NK-92 (cell line): ENCODE measurements around the gene DPP6.
"Not testable (repeated sequence)": the region's sequence is repeated elsewhere in the genome, so short reads cannot be mapped to it uniquely, and the experiment has no call there.

ENCODE experiments used
- DNase-seq: peaks from one replicate; lab custom pipeline; 2025; ENCODE audit not compliant: unreplicated experiment; lab: John Stamatoyannopoulos, UW

Gene DPP6

GRCh38 chr7:154146707-154147038 lies 94.5 kb downstream of the DPP6 start:
- not testable (repeated sequence) for DNase-seq

DNA sequence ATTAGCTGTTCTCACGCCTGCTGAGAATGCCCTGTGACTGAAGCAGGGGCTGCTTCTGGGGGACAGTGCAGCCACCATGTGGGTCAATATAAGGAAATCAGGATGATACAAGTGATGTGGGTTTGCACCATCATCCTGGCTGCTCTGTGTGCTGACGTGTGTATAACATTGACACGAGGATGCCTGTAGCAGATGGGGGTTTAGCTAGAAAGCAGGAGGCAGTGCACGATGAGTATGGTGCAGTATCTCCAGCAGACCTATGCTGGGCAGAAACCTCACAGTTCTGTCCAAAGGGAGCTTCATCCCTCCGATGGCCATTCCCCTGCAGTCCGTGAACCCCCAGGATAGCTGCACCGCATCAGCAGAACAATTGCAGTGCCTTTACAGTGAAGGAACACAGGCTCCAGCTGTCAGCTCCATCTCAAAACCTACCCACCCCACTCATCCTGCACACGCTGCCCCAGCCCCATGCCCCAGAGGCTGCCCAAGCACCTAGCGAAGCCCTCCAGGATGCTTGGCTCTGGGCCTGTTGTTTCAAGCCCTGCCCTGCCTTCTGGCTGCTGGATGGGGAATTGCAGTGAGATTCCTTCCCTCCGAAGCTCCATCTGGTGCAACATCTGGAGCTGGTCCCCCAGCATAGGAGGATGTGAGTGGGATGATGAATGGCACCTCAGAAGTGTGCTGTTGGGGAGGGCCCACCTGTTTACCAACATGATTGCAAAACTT lies 96.8 kb downstream of the DPP6 start:
- not testable (repeated sequence) for DNase-seq

DNA sequence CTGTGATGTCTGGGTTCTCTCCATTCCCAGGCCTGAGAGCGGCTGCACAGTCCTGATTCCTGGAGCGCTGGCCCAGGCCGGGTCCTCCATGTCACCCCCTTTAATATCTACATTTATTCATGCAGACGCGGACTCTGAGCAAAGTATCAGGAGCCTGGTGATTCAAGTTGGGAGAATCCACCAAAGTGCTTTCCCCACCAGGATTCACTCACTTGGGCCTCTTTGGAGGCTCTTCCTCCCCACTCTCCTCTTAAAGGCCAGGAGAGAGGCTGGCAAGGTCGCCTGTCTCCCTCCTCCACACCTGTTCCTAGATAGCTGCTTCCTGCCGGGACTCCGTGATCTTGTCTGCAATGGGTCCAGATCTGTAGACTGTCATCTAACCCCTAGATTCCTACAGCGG lies 98.5 kb downstream of the DPP6 start:
- not testable (repeated sequence) for DNase-seq

DNA sequence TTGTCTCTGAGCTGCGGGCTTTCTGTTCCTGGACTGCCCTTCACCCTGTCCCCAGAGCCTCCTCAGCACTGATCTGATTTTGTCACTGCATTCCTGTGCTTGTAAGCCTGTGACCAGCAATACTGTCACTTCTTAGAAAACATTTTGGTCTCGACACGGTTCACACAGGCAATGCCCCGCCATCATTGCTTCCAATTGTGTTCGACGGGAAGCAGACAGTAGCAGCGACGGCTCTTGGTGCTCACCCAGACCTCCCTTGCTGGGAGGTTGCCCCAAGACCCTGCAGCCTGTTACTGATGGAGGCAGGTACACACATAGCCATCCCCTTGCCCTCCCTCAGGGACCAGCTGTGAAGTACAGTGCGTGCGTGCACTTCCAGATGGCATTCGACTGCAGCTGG lies 99.1 kb downstream of the DPP6 start:
- not testable (repeated sequence) for DNase-seq

GRCh38 chr7:154155928-154156327 lies 103.7 kb downstream of the DPP6 start:
- DNase-seq: not testable (repeated sequence)

GRCh38 chr7:154162921-154163320 lies 110.7 kb downstream of the DPP6 start:
- DNase-seq: not testable (repeated sequence)

DNA sequence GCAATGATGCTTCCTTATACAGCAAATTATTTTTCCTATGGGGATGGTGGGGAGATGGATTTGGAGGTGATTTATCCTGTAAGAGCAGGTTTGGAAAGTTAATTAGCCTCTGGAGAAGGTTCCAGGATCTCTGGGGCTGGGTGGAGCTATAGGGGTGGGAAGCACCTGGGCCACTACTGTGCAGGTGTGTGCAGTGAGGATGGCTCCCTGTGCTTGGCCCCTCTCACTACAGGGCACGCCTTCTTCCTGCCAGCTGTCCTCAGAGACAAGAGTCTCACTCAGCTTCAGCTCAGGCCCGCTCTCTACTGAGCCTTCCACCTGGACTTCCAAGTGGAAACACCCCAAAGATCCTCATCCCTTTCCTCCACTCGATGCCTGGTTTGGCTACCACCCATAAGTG lies 111.4 kb downstream of the DPP6 start:
- not testable (repeated sequence) for DNase-seq

DNA sequence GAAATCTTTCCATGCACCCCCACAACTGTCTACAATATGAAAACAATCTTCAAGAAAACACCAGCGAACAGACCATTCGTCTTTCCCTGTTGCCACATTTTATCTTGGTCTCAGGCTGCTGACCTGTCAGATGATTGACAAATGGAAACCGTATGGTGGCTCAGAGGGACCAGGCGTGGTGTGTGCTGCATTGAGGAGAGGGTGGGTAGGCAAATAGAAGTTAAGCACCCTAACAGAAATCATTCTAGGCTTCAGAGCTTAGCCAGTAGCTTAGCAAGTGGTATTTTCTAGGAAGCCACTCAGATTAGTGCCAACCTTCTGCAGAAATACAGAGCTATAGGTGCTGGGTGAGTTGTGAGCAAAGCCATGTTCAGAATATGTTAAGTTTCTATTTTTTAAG lies 114.9 kb downstream of the DPP6 start:
- no peak for DNase-seq

DNA sequence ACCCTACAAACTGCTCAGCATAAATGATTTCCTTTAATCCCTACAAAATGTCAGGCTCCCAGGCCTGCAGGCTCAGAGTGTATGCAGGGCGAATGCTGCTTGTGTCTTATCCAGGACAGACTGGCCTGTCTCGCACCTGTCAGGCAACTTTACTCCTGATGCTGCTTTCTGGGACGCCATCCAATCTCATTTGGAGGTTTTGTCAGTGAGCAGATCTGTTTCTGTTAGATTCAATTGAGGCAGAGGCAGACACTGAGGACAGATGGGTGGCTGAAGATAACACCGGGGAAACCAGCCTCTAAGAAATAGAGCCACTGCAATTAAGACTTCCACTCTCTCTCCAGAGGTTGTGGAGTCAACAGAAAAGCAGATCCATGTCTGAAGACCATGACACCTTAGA lies 115.6 kb downstream of the DPP6 start:
- no peak for DNase-seq

DNA sequence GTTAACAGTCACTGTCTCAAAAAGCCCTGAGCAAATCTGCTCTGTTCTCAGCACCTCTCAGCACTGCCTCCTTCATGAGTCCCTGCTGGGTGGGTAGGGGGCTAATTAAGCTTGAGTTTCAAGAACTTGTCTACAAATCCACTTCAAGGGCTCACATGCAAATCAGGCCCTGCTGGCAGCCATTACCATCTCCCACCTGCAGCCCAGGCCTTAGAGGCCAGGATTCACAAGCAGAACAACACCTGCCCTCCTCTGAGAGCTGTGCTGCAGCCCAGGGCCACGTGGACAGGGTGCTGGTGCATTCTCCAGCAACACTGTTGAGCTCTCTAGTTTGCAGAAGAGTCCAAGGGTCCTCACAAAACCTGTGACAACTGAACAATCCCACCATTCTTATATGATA lies 119.2 kb downstream of the DPP6 start:
- no peak for DNase-seq

DNA sequence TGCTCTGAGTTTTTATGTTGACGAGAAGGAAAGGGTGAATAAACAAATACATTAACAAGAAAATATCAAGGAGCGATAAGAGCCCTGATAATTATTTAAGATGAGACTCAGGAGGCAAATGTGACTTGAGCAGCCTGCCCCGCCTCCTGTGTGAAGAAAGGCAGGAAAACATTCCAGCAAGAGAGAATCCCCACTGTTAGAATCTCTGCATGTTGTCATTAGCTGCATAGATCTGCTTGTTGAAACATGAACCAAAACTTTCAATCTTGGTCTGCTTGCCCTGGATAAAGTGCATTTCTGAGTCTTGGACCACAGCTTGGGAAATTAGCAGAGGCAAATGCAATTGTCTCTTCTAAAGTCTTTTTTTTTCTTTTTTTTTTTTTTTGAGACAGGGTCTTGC lies 120.0 kb downstream of the DPP6 start:
- no peak for DNase-seq

DNA sequence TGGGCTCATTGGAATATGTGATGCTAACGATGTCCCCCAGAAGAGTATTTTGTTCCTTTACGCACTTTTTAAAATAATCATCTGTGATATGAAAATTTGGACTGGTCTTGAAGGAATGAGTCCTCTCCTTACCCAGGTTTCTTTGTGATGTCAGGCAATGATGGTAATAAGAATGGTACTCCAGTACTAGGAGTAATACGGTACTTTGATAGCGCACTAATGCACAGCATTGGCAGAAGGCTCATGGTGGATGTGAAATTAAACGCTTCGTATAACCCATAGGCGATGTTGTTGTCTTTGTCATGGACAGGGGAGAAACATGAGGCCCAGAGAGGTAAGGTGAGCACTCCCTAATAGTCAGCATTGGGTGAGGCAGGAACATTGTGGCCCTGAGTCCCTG lies 125.4 kb downstream of the DPP6 start:
- no peak for DNase-seq

DNA sequence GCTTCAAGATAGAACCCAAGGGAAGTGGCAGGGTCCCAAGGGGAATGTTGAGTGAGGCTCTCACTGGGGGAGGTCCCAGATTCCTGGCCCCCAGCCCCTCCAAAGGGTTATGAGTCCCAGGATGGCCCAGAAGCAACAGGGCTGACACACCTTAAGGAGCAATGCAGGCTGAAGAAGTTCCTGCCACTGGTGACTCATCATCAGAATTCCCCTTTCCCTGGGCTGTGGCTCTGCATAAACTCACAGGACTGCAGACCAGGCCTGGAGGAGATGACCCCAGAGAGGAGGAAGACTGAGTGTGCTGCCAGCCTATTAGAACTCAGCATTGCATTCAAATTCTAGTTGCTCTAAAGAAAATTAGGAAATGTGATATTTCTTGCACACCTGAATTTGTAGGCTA lies 126.7 kb downstream of the DPP6 start:
- no peak for DNase-seq

GRCh38 chr7:154183482-154183881 lies 131.3 kb downstream of the DPP6 start:
- DNase-seq: no peak

- DNase-seq: no peak
Observed at GRCh38 chr7:154183946-154184345, 131.7 kb downstream of the DPP6 start.

DNA sequence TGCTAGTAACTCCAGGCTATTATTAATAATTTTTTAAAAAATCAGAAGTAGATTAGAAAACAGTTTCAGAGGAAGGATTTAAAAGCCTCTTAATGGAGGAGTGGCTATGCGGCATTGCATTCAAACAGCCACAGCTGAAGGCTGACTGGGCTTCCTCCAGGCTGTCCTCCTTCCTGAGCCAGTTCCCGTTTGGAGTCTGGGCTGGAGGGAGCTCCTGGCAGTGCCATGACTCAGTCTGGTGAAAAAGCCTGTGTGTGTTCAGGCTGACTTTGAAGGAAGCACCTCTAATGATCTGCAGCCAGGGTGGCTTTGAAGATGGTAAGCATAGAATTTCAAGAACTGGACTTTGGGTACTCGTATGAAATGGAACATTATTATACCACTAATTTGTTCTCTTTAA lies 134.6 kb downstream of the DPP6 start:
- DNase-seq: no peak

DNA sequence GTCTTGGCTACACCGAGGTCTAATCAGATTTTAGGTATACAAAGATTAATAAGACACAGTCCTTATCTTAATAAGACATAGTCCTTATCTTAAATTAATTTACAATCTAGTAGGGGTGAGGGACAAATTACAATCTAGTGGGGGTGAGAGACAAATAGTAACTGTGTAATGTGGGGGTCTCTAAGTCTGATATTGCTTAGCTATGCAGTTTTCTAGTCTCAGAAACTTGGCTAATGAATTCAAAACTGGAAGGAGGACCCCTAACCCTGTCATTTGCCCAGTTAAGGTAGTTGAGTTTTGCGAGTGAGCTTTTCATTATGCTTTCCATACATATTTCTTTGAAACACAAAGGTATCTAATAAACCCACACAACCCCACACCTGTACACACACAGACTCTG lies 136.1 kb downstream of the DPP6 start:
- DNase-seq: no peak

DNA sequence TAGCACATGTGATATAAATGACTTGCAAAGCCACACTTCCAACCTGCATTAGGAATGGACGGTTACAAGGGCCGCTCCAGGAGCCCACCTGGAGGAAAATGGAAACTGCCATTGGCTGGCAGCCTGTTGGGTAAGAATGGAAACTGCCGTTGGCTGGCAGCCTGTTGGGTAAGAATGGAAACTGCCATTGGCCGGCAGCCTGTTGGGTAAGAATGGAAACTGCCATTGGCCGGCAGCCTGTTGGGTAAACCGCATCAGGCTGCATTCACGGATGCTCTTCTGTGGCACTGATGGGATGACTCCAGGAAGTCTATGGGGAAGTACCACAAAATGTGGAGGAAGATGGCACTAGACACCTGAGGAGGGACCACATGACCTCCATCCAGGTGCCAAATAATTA lies 143.1 kb downstream of the DPP6 start:
- DNase-seq: no peak

GRCh38 chr7:154198481-154198880 lies 146.3 kb downstream of the DPP6 start:
- no peak for DNase-seq

GRCh38 chr7:154200241-154200640 lies 148.0 kb downstream of the DPP6 start:
- DNase-seq: no peak

- no peak for DNase-seq
Observed at GRCh38 chr7:154202002-154202401, 149.8 kb downstream of the DPP6 start.

DNA sequence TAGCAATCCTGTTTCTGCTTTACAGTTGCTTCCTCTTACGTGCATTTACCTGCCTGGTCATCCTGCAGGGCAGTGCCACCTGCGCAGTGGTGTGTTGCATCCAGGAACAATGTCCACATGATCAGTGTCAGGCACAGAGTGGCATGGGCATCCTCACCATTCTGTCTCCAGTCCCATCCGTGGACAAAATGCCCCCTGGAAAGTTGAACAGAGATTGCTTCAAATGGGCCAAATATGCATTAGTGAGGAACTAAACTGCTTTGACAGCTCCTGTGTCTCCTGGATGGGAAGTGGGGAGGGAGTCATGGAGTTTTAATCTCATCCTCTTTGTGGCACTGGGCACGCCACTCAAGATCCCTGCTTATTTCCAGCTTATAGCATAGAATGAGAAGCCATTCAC lies 151.8 kb downstream of the DPP6 start:
- no peak for DNase-seq

- DNase-seq: no peak
Observed at GRCh38 chr7:154212861-154213260, 160.7 kb downstream of the DPP6 start.
